C4-2B (cell line): ENCODE measurements around the gene GALK2.

Experiments used
- CTCF ChIP-seq: fragments of 450-650 bp; conservative IDR thresholded peaks from 2 replicates; pipeline ENCODE4 v1.5.1; 2017; ENCODE audit warnings: mild to moderate bottlenecking
- ZFX ChIP-seq: fragments of 450-650 bp; IDR thresholded peaks from 2 replicates; pipeline ENCODE4 v1.6.1; 2017

GRCh38 chr15:49265911-49266310, 95.9 kb downstream of the GALK2 start:
- no peak for TF ChIP-seq CTCF
- TF ChIP-seq ZFX = no peak
